ENCODE results near the gene FAXC. TPM values are rescaled to one million over a fixed set of nuclear protein-coding genes. Genes with fewer than 3 reads are reported as not detected.

FAXC gene
- total and polyA plus RNA-seq, 2 of the 8 experiments (the other 6 are each of a cell fraction or from before 2014, with no cell fraction given), result 23.2 to 29.8 TPM

- no peak overlapping the region for H3K4me3 ChIP-seq (ENCODE audit: extremely low read depth in 1 of 4, insufficient read depth in 2 of 4, low read depth in 3 of 4, low read length in 4 of 4)
- H3K9ac ChIP-seq (replicated peaks in 1 of 4; ENCODE audit: extremely low read depth in 1 of 4, low read depth in 3 of 4, low read length in 3 of 4), result no peak overlapping the region
- no peak overlapping the region for H4K5ac ChIP-seq (ENCODE audit: insufficient read length, low read depth, low read length)
- H3K4ac ChIP-seq (replicated peaks; ENCODE audit: insufficient read length, low read depth, low read length), result no peak overlapping the region
- no peak overlapping the region for H2BK5ac ChIP-seq (ENCODE audit: low read depth, low read length)
- no peak for DNase-seq (ENCODE audit: low read depth in 1 of 2, low spot score in 2 of 2)
- H3K56ac ChIP-seq (replicated peaks; ENCODE audit: insufficient read length, low read depth, low read length), result no peak overlapping the region
- H3K14ac ChIP-seq (ENCODE audit: insufficient read length), result no peak overlapping the region
- TF ChIP-seq SIX5 (IDR thresholded peaks at IDR 0.05; ENCODE audit: low read depth, low read length), result no peak
- no peak for TF ChIP-seq EGR1 (IDR thresholded peaks at IDR 0.05; ENCODE audit: borderline replicate concordance, low read depth, low read length)
- no peak for TF ChIP-seq GTF2F1 (IDR thresholded peaks at IDR 0.05; ENCODE audit: borderline replicate concordance, low read depth, low read length)
- TF ChIP-seq EZH2 (IDR thresholded peaks at IDR 0.05; ENCODE audit: low read depth, low read length, severe bottlenecking), result no peak
- no peak for TF ChIP-seq SUZ12 (IDR thresholded peaks at IDR 0.05; ENCODE audit: low read length)
- TF ChIP-seq CHD1 (IDR thresholded peaks at IDR 0.05; ENCODE audit: low read depth, low read length), result no peak
- TF ChIP-seq GABPA (IDR thresholded peaks at IDR 0.05; ENCODE audit: borderline replicate concordance, insufficient read depth, low read length), result no peak
- TF ChIP-seq POU5F1 (IDR thresholded peaks at IDR 0.05; ENCODE audit: low read depth, low read length), result no peak
- H2AK5ac ChIP-seq (ENCODE audit: low read depth, low read length), result no peak overlapping the region
- H4K8ac ChIP-seq (ENCODE audit: extremely low read depth, insufficient read depth, low read length), result no peak overlapping the region
- H3K4me2 ChIP-seq (ENCODE audit: insufficient read depth in 1 of 2, low read depth in 2 of 2, low read length in 2 of 2), result no peak overlapping the region
- no peaks in the 10 kb centered on the region for H3K79me1 ChIP-seq (ENCODE audit: low read depth, low read length)
- FAIRE-seq, result no peak
- H3K27ac ChIP-seq (ENCODE audit: low read depth, low read length), result no peak overlapping the region
- WGBS, 2 experiments (ENCODE audit: extremely low coverage in 1 of 2, insufficient coverage in 1 of 2, insufficient read length in 1 of 2, insufficient replicate concordance in 2 of 2, low coverage in 1 of 2, low lambda C conversion rate in 2 of 2, missing lambda C conversion rate in 1 of 2), result 91% methylated on average over 3 of the region's 3 CpGs; no CpG with 5 or more reads in 1 of the 2 experiments
- H2BK12ac ChIP-seq (ENCODE audit: low read depth, low read length), result no peak overlapping the region
- no peaks in the 10 kb centered on the region for H3K23me2 ChIP-seq (ENCODE audit: low read depth, low read length)
- H4K91ac ChIP-seq (replicated peaks; ENCODE audit: insufficient read length, low read length), result no peak overlapping the region
- peaks cover 0 to 5% (median 3%) of the 10 kb centered on the region in 4 experiments; a peak in 2 of 7 replicates for H3K4me1 ChIP-seq (replicated peaks in 1 of 4; ENCODE audit: control insufficient read depth in 3 of 4, insufficient read depth in 4 of 4, low read length in 3 of 4)
- H2AFZ ChIP-seq (ENCODE audit: low read length), result no peak overlapping the region
- no peaks in the 10 kb centered on the region for H3K9me3 ChIP-seq (ENCODE audit: insufficient read depth in 2 of 2, low read depth in 1 of 2, low read length in 1 of 2)
- H2BK20ac ChIP-seq (ENCODE audit: low read length), result no peak overlapping the region
- H3K79me2 ChIP-seq (ENCODE audit: control insufficient read depth in 1 of 2, insufficient read depth in 2 of 2, low read length in 2 of 2), result no peaks in the 10 kb centered on the region
- ChIA-PET CTCF (ENCODE audit: partially characterized antibody) (interaction anchor here (1.0 to 1.4 kb wide), 5 partner anchors 9 to 28 kb away, joined by 3 to 5 read pairs (median 4); no protein-coding TSS in a partner anchor), POLR2A (ENCODE audit: partially characterized antibody) (interaction anchor here (0.7 to 1.0 kb wide), 2 partner anchors 10 to 118 kb away, joined by 3 to 6 read pairs; no protein-coding TSS in a partner anchor)
- no peak overlapping the region for H3K18ac ChIP-seq (ENCODE audit: extremely low read depth, low read length)
- no peaks in the 10 kb centered on the region for H3K27me3 ChIP-seq (replicated peaks in 1 of 4; ENCODE audit: control insufficient read depth in 3 of 4, extremely low read depth in 1 of 4, insufficient read depth in 3 of 4, low read length in 3 of 4)
- H2BK120ac ChIP-seq (replicated peaks; ENCODE audit: low read depth, low read length), result no peak overlapping the region
- no peak overlapping the region for H3K23ac ChIP-seq (ENCODE audit: insufficient read length)
- H4K20me1 ChIP-seq (replicated peaks in 1 of 2; ENCODE audit: control insufficient read depth in 1 of 2, insufficient read depth in 2 of 2, low read length in 2 of 2), result peaks cover 0 to 2% of the 10 kb centered on the region in 2 experiments
- H3K36me3 ChIP-seq (ENCODE audit: control insufficient read depth in 2 of 4, insufficient read depth in 4 of 4, low read length in 3 of 4), result no peaks in the 10 kb centered on the region; a peak in 1 of 8 replicates
- no peak overlapping the region for H2BK15ac ChIP-seq (ENCODE audit: low read length)
Observed at GRCh38 chr6:99306341-99306740, 43.1 kb downstream of the FAXC start.
